K562 (cell line): Measurements from ENCODE around the gene TULP4. TPM values are rescaled to one million over a fixed set of nuclear protein-coding genes. Genes with fewer than 3 reads are reported as not detected.

ENCODE experiments used
- ATF3 ChIP-seq, 2 experiments: fragments of 450-650 bp in 1 of 2; sonication (generic) in 1 of 2; formaldehyde crosslinking in 1 of 2; IDR thresholded peaks in 1 of 2; conservative IDR thresholded peaks in 1 of 2; 2 replicates each; pipeline versions ENCODE4 v1.6.1 to v1.8.1; 2016 to 2023; ENCODE audit warnings: mild to moderate bottlenecking in 2 of 2, moderate library complexity in 2 of 2, inconsistent platforms in 1 of 2, missing genetic modification reagents in 1 of 2
- CEBPG ChIP-seq, 3 experiments: fragments of 200-800 bp in 1 of 3; sonication (Bioruptor generic) in 1 of 3; sonication (generic) in 1 of 3; formaldehyde crosslinking in 1 of 3; IDR thresholded peaks in 2 of 3; conservative IDR thresholded peaks in 1 of 3; 2 replicates each; pipeline versions ENCODE4 v1.6.1 to v1.8.0; 2016 to 2022; ENCODE audit warnings: missing compliant biosample characterization in 2 of 3, missing genetic modification characterization in 2 of 3, mild to moderate bottlenecking in 1 of 3, missing genetic modification reagents in 1 of 3
- DACH1 ChIP-seq: fragments of 450-650 bp; IDR thresholded peaks from 2 replicates; pipeline ENCODE4 v1.6.1; 2018; ENCODE audit not compliant: partially characterized antibody
- FOSL1 ChIP-seq: fragments of 200-800 bp; sonication (Bioruptor generic); conservative IDR thresholded peaks from 2 replicates; pipeline ENCODE4 v1.6.1; 2016; ENCODE audit warnings: missing genetic modification characterization, missing compliant biosample characterization
- HNRNPUL1 ChIP-seq: fragments of 200-400 bp; formaldehyde crosslinking; IDR thresholded peaks from 2 replicates; pipeline ENCODE4 v1.6.1; 2017; ENCODE audit warnings: low read length
- JUND ChIP-seq, 2 experiments: IDR thresholded peaks; 2 replicates in 1 of 2; 3 replicates in 1 of 2; pipeline ENCODE4 v1.6.1; 2011; ENCODE audit warnings: borderline replicate concordance in 2 of 2, low read depth in 2 of 2, low read length in 2 of 2, improper control_type of control experiment in 1 of 2, missing biosample characterization in 1 of 2, missing genetic modification characterization in 1 of 2, missing genetic modification reagents in 1 of 2
- MAFF ChIP-seq: IDR thresholded peaks from 2 replicates; pipeline ENCODE4 v1.6.1; 2012; ENCODE audit warnings: low read length, improper control_type of control experiment
- MAFG ChIP-seq: fragments of 450-650 bp; conservative IDR thresholded peaks from 2 replicates; pipeline ENCODE4 v1.6.1; 2016; ENCODE audit warnings: missing genetic modification characterization, missing compliant biosample characterization
- POU5F1 ChIP-seq: fragments of 150-350 bp; IDR thresholded peaks from 2 replicates; pipeline ENCODE4 v1.6.1; 2014; ENCODE audit warnings: borderline replicate concordance, low read length, low read depth, mild to moderate bottlenecking; ENCODE audit not compliant: partially characterized antibody
- RERE ChIP-seq: sonication (generic); formaldehyde crosslinking; IDR thresholded peaks from 2 replicates; pipeline ENCODE4 v1.8.0; 2023; ENCODE audit warnings: missing genetic modification reagents, mild to moderate bottlenecking, borderline replicate concordance
- ZNF224 ChIP-seq: sonication (generic); formaldehyde crosslinking; IDR thresholded peaks from 2 replicates; pipeline ENCODE4 v1.8.0; 2022; ENCODE audit warnings: mild to moderate bottlenecking, missing genetic modification reagents
- ZNF316 ChIP-seq: fragments of 450-650 bp; IDR thresholded peaks from 2 replicates; pipeline ENCODE4 v1.6.1; 2016
- ZNF384 ChIP-seq: IDR thresholded peaks from 2 replicates; pipeline ENCODE4 v1.6.1; 2012; ENCODE audit warnings: low read depth, low read length, improper control_type of control experiment
- polyA plus RNA-seq, 8 experiments: library from polyadenylated mRNA; depleted of rRNA in 4 of 8; stranded (reverse) in 5 of 8; unstranded in 3 of 8; fragments of >200 nt; fragmentation: Nextera tagmentation in 2 of 8; fragmentation: Illumina TruSeq in 1 of 8; extraction: Ambion mirVana in 2 of 8; extraction: Trizol in 1 of 8; gene quantifications; 2 replicates each; pipeline versions ENCODE4 v1.2.1 to v1.2.3, GENCODE V29; 2011 to 2014; ENCODE audit warnings: inconsistent platforms in 1 of 8, missing spikeins in 1 of 8
- total RNA-seq, 7 experiments: library from RNA; depleted of rRNA in 6 of 7; stranded (reverse); fragments of >200 nt in 6 of 7; fragmentation: Illumina TruSeq in 2 of 7; extraction: Trizol in 2 of 7; gene quantifications; 2 replicates each; pipeline versions ENCODE4 v1.2.1 to v1.2.3, GENCODE V29; 2011 to 2021; ENCODE audit warnings: low replicate concordance in 1 of 7

The TULP4 gene
- total and polyA plus RNA-seq, 9 of the 15 experiments (the other 6 are each of a cell fraction or from before 2014, with no cell fraction given) = 1.2 to 50.4 (median 11.0) TPM

GRCh38 chr6:158322724-158323560, 10.7 kb downstream of the TULP4 start (continued):
- 0 out of 2 replicates have a peak, but pooled peaks have one; percentile 44 for TF ChIP-seq RERE (CRISPR knock-in tag)
- TF ChIP-seq DACH1 = peak; percentile 75
- TF ChIP-seq MAFF = peak; percentile 84
- 0 out of 2 replicates have a peak, but pooled peaks have one; percentile 8 for TF ChIP-seq ZNF224 (CRISPR knock-in tag)
- TF ChIP-seq MAFG (tag) = peak; percentile 94
- TF ChIP-seq HNRNPUL1 = no peak
- no peak for TF ChIP-seq ZNF384
- TF ChIP-seq POU5F1 = no peak
- TF ChIP-seq ATF3 (IDR thresholded peaks at IDR 0.05) = peak; percentile 56
- no peak for TF ChIP-seq ATF3 (CRISPR knock-in tag; conservative IDR thresholded peaks at IDR 0.05)
- TF ChIP-seq JUND (IDR thresholded peaks at IDR 0.05; ENCODE audit: borderline replicate concordance, low read depth, low read length) = no peak
- TF ChIP-seq JUND (tag; IDR thresholded peaks at IDR 0.05; ENCODE audit: borderline replicate concordance, low read depth, low read length) = peak; percentile 39; the same call in 1 of the 3 replicates
- TF ChIP-seq FOSL1 = peak; percentile 64
- TF ChIP-seq CEBPG (CRISPR knock-in tag; IDR thresholded peaks at IDR 0.05) = no peak
- TF ChIP-seq CEBPG (tag; conservative IDR thresholded peaks at IDR 0.05 in 1 of 2, IDR thresholded peaks at IDR 0.05 in 1 of 2) = 0 out of 4 replicates have a peak, but pooled peaks of 1 of the 2 experiments have one; percentile 8
- peak; percentile 94 for TF ChIP-seq ZNF316
